ENCODE results near the gene SYNJ1. TPM values are rescaled to one million over a fixed set of nuclear protein-coding genes. Genes with fewer than 3 reads are reported as not detected.
A peak's percentile ranks its signal among the peaks of the same experiment; 100 is the strongest.
"Not testable (repeated sequence)": the region's sequence is repeated elsewhere in the genome, so short reads cannot be mapped to it uniquely, and the experiment has no call there.

Gene SYNJ1
- total RNA-seq, 1 experiment from 2014 or later, result 2.9 TPM

- DNase-seq (ENCODE audit: extremely low read depth, low read depth), result no peak
Measured at GRCh38 chr21:32641710-32642698, 85.8 kb downstream of the SYNJ1 start.

- DNase-seq (ENCODE audit: extremely low read depth, low read depth), result no peak
Measured at GRCh38 chr21:32626621-32627196, 101.1 kb downstream of the SYNJ1 start.

- not testable (repeated sequence) for DNase-seq (ENCODE audit: extremely low read depth, low read depth)
Measured at GRCh38 chr21:32618218-32618617, 109.6 kb downstream of the SYNJ1 start.

GRCh38 chr21:32613436-32614043 lies 114.3 kb downstream of the SYNJ1 start:
- no peak for DNase-seq (ENCODE audit: extremely low read depth, low read depth)

- DNase-seq (ENCODE audit: extremely low read depth, low read depth), result no peak
Measured at GRCh38 chr21:32612999-32613337, 114.8 kb downstream of the SYNJ1 start.

- peak; percentile 71 for DNase-seq (ENCODE audit: extremely low read depth, low read depth)
Measured at GRCh38 chr21:32612075-32612998, 115.5 kb downstream of the SYNJ1 start, which contains the start of gene CFAP298. CFAP298 (minus strand) TSS chr21:32612377; CDS start chr21:32612243, 134 bp downstream.

- no peak for DNase-seq (ENCODE audit: extremely low read depth, low read depth)
Measured at GRCh38 chr21:32611471-32611997, 116.3 kb downstream of the SYNJ1 start.

GRCh38 chr21:32610940-32611339 lies 116.9 kb downstream of the SYNJ1 start:
- not testable (repeated sequence) for DNase-seq (ENCODE audit: extremely low read depth, low read depth)

- no peak for DNase-seq (ENCODE audit: extremely low read depth, low read depth)
Measured at GRCh38 chr21:32608851-32609250, 119.0 kb downstream of the SYNJ1 start.

GRCh38 chr21:32605469-32605868 lies 122.3 kb downstream of the SYNJ1 start:
- no peak for DNase-seq (ENCODE audit: extremely low read depth, low read depth)

- DNase-seq (ENCODE audit: extremely low read depth, low read depth), result no peak
Measured at GRCh38 chr21:32604464-32604863, 123.3 kb downstream of the SYNJ1 start.

- no peak for DNase-seq (ENCODE audit: extremely low read depth, low read depth)
Measured at GRCh38 chr21:32603131-32603530, 124.7 kb downstream of the SYNJ1 start.

- DNase-seq (ENCODE audit: extremely low read depth, low read depth), result no peak
Measured at GRCh38 chr21:32602099-32602498, 125.7 kb downstream of the SYNJ1 start.

- DNase-seq (ENCODE audit: extremely low read depth, low read depth), result no peak
Measured at GRCh38 chr21:32599526-32599925, 128.3 kb downstream of the SYNJ1 start.

- no peak for DNase-seq (ENCODE audit: extremely low read depth, low read depth)
Measured at GRCh38 chr21:32599091-32599490, 128.7 kb downstream of the SYNJ1 start.

GRCh38 chr21:32597205-32597604 lies 130.6 kb downstream of the SYNJ1 start:
- DNase-seq (ENCODE audit: extremely low read depth, low read depth), result peak; percentile 59

- DNase-seq (ENCODE audit: extremely low read depth, low read depth), result no peak
Measured at GRCh38 chr21:32595431-32595830, 132.4 kb downstream of the SYNJ1 start.

- DNase-seq (ENCODE audit: extremely low read depth, low read depth), result no peak
Measured at GRCh38 chr21:32593690-32594089, 134.1 kb downstream of the SYNJ1 start.

GRCh38 chr21:32592929-32593502 lies 134.8 kb downstream of the SYNJ1 start:
- no peak for DNase-seq (ENCODE audit: extremely low read depth, low read depth)

GRCh38 chr21:32590130-32590529 lies 137.7 kb downstream of the SYNJ1 start:
- DNase-seq (ENCODE audit: extremely low read depth, low read depth), result no peak
